NOMO-1 treated with DMSO at 0.1 percent for 48 hours (cell line): Measurements from ENCODE around the gene YAP1.
"Not testable (repeated sequence)": the region's sequence is repeated elsewhere in the genome, so short reads cannot be mapped to it uniquely, and the experiment has no call there.

ENCODE experiments used
- DNase-seq: peaks from one replicate; lab custom pipeline; 2025; ENCODE audit not compliant: unreplicated experiment; lab: John Stamatoyannopoulos, UW

Gene YAP1

GRCh38 chr11:102237096-102237735 is 127.0 kb downstream of the YAP1 start:
- DNase-seq = peak; percentile 27

- no peak for DNase-seq
Observed at GRCh38 chr11:102238391-102238821, 128.2 kb downstream of the YAP1 start.

- DNase-seq = no peak
Observed at GRCh38 chr11:102239448-102239847, 129.2 kb downstream of the YAP1 start.

GRCh38 chr11:102239911-102240310 is 129.7 kb downstream of the YAP1 start:
- DNase-seq = no peak

- DNase-seq = no peak
Observed at GRCh38 chr11:102240502-102240901, 130.3 kb downstream of the YAP1 start.

- no peak for DNase-seq
Observed at GRCh38 chr11:102241026-102241425, 130.8 kb downstream of the YAP1 start.

GRCh38 chr11:102243399-102243884 is 133.2 kb downstream of the YAP1 start:
- DNase-seq = no peak

- DNase-seq = no peak
Observed at GRCh38 chr11:102244681-102245409, 134.6 kb downstream of the YAP1 start.

- peak; percentile 7 for DNase-seq
Observed at GRCh38 chr11:102251423-102251822, 141.2 kb downstream of the YAP1 start.

- no peak for DNase-seq
Observed at GRCh38 chr11:102252339-102252891, 142.2 kb downstream of the YAP1 start.

GRCh38 chr11:102253020-102253715 is 142.9 kb downstream of the YAP1 start:
- peak; percentile 16 for DNase-seq

- no peak for DNase-seq
Observed at GRCh38 chr11:102254047-102254446, 143.8 kb downstream of the YAP1 start.

- no peak for DNase-seq
Observed at GRCh38 chr11:102256251-102256650, 146.0 kb downstream of the YAP1 start.

- no peak for DNase-seq
Observed at GRCh38 chr11:102260241-102260640, 150.0 kb downstream of the YAP1 start.

- no peak for DNase-seq
Observed at GRCh38 chr11:102263379-102264003, 153.2 kb downstream of the YAP1 start.

- not testable (repeated sequence) for DNase-seq
Observed at GRCh38 chr11:102264704-102265103, 154.5 kb downstream of the YAP1 start.

- no peak for DNase-seq
Observed at GRCh38 chr11:102266099-102266498, 155.9 kb downstream of the YAP1 start.

- no peak for DNase-seq
Observed at GRCh38 chr11:102267609-102268008, 157.4 kb downstream of the YAP1 start.

- DNase-seq = peak; percentile 69
Observed at GRCh38 chr11:102268083-102268984, 158.1 kb downstream of the YAP1 start.

GRCh38 chr11:102268985-102269470 is 158.8 kb downstream of the YAP1 start:
- no peak for DNase-seq
